NCI-H187 (cell line): ENCODE measurements around the gene KIAA1217.
"Not testable (repeated sequence)": the region's sequence is repeated elsewhere in the genome, so short reads cannot be mapped to it uniquely, and the experiment has no call there.

Experiments used
- DNase-seq, 2 experiments: peaks; one replicate each; lab custom pipeline; 2025; lab: John Stamatoyannopoulos, UW

Gene KIAA1217

GRCh38 chr10:24442234-24442633 is 233.3 kb downstream of the KIAA1217 start:
- no peak for DNase-seq

GRCh38 chr10:24442641-24443174 is 233.8 kb downstream of the KIAA1217 start:
- DNase-seq = not testable (repeated sequence)

- DNase-seq = no peak
These were observed 235.4 kb downstream of the KIAA1217 start for GRCh38 chr10:24444337-24444736.

GRCh38 chr10:24445958-24446357 is 237.0 kb downstream of the KIAA1217 start:
- not testable (repeated sequence) for DNase-seq

GRCh38 chr10:24446739-24447138 is 237.8 kb downstream of the KIAA1217 start:
- DNase-seq = no peak

GRCh38 chr10:24448351-24448999 is 239.5 kb downstream of the KIAA1217 start:
- no peak for DNase-seq

- no peak for DNase-seq
These were observed 240.4 kb downstream of the KIAA1217 start for GRCh38 chr10:24449321-24449740.

GRCh38 chr10:24449769-24450310 is 240.9 kb downstream of the KIAA1217 start:
- no peak for DNase-seq

- DNase-seq = no peak
These were observed 242.4 kb downstream of the KIAA1217 start for GRCh38 chr10:24451325-24451820.

GRCh38 chr10:24452030-24452429 is 243.1 kb downstream of the KIAA1217 start:
- DNase-seq = no peak

GRCh38 chr10:24453404-24453830 is 244.5 kb downstream of the KIAA1217 start:
- no peak for DNase-seq

- no peak for DNase-seq
These were observed 245.0 kb downstream of the KIAA1217 start for GRCh38 chr10:24453973-24454372.

- DNase-seq = no peak
These were observed 246.5 kb downstream of the KIAA1217 start for GRCh38 chr10:24455447-24455846.

GRCh38 chr10:24456322-24456721 is 247.4 kb downstream of the KIAA1217 start:
- DNase-seq = no peak

GRCh38 chr10:24457661-24458318 is 248.9 kb downstream of the KIAA1217 start:
- DNase-seq = no peak

GRCh38 chr10:24459836-24460235 is 250.9 kb downstream of the KIAA1217 start:
- no peak for DNase-seq

GRCh38 chr10:24462291-24462813 is 253.4 kb downstream of the KIAA1217 start:
- DNase-seq = no peak

GRCh38 chr10:24462889-24463552 is 254.1 kb downstream of the KIAA1217 start:
- DNase-seq = no peak

GRCh38 chr10:24463611-24464426 is 254.9 kb downstream of the KIAA1217 start:
- DNase-seq = peak; percentile 21 to 61

- no peak for DNase-seq
These were observed 256.4 kb downstream of the KIAA1217 start for GRCh38 chr10:24465124-24465874.
